SK-N-MC (cell line): Measurements from ENCODE around the gene GDPD4.

Source experiments
- DNase-seq: peaks from one replicate; pipeline ENCODE4 v3.0.0-alpha.2; 2011; ENCODE audit warnings: low read depth, low spot score
- H3K27ac ChIP-seq: fragments of 200-600 bp; sonication (generic); 2 replicates; pipeline ENCODE4 v1.5.1; 2016; ENCODE audit warnings: mixed run types
- H3K36me3 ChIP-seq: fragments of 200-600 bp; sonication (generic); 2 replicates; pipeline ENCODE4 v1.6.1; 2017; ENCODE audit warnings: antibody characterized with exemption, low read length, mixed read lengths; ENCODE audit not compliant: insufficient read depth
- H3K4me3 ChIP-seq: fragments of 200-600 bp; sonication (generic); 2 replicates; pipeline ENCODE4 v1.5.1; 2016
- H3K9ac ChIP-seq: fragments of 200-600 bp; sonication (generic); 2 replicates; pipeline ENCODE4 v1.8.0; 2017; ENCODE audit warnings: mixed run types, mixed read lengths; ENCODE audit not compliant: insufficient read length
- H3K9me3 ChIP-seq: fragments of 200-600 bp; sonication (generic); 2 replicates; pipeline ENCODE4 v1.6.1; 2017; ENCODE audit warnings: low read depth, mild to moderate bottlenecking, antibody characterized with exemption, low read length, moderate library complexity, mixed read lengths
- EZH2 ChIP-seq: fragments of 200-600 bp; sonication (generic); IDR thresholded peaks from one replicate; pipeline ENCODE4 v1.6.1; 2017; ENCODE audit warnings: antibody characterized with exemption
- FOXP2 ChIP-seq: optimal IDR thresholded peaks from 2 replicates; pipeline ENCODE3; 2011; ENCODE audit warnings: mild to moderate bottlenecking, moderate library complexity; ENCODE audit not compliant: insufficient read depth; ENCODE audit errors: extremely low read length, control extremely low read depth
- POLR2AphosphoS5 ChIP-seq: IDR thresholded peaks from 2 replicates; pipeline ENCODE4 v1.6.1; 2012; ENCODE audit warnings: mild to moderate bottlenecking, low read depth, low read length, borderline replicate concordance

Gene GDPD4

DNA sequence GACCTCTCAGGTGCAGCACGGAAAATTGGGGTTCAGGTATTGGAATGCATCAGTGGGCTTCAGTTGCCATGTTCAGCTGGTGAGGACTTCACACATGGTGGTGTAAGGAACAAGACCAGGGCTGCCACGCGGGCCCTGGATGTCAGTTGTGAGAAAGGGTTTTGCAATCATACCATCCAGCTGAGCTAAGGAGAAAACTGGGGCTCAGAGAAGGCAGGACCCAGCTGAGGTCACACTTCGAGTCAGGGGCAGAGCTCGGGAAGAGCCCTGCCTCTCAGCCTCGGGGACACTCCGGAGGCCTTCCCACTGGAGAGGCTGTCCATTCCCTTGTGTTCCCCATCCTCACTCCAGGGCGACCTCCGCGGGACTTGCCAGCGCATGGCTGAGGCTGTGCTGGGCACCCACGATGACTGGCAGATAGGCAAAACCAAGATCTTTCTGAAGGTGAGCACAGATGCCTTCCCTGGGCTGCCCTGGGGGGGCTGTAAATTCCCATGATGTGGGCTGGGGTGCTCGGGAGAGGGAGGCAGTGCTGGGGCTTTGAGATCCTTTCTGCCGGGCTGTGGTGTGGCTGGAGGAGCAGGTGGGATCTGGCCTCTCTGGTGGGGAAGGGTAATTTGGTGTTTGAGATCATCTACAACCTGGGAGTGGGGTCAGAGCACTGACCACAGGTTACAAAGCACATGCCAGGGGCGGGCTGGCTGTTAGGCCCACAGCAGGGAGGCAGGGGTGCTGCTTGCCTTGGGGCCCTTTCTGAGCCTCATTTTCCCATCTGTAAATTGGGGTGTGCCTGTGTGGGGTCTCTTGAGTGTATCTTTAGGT is 126.3 kb downstream of the GDPD4 start:
- TF ChIP-seq POLR2AphosphoS5 (no peak), EZH2 (no peak), FOXP2 (no peak)
- H3K9me3 ChIP-seq, result no peaks in the 10 kb centered on the region
- no peak overlapping the region for H3K27ac ChIP-seq
- H3K9ac ChIP-seq, result no peak overlapping the region
- H3K4me3 ChIP-seq, result no peak overlapping the region
- no peaks in the 10 kb centered on the region for H3K36me3 ChIP-seq
- no peak for DNase-seq

DNA sequence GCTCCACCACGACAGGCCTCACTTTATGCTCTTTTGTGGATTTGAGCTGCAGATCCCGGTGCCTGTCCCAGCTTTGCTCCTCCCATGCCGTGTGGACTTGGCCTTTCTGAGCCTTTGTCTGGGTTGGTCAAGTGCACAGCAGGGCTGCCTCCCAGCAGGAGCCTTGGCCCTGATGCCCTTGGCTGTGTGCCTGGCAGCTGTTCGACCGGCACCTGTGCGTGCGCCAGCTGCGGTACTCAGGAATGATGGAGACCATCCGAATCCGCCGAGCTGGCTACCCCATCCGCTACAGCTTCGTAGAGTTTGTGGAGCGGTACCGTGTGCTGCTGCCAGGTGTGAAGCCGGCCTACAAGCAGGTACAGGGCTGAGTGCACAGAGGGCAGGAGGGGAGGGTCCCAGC is 126.9 kb downstream of the GDPD4 start:
- no peak for DNase-seq
- Histone ChIP-seq H3K27ac (no peak overlapping the region), H3K9ac (no peak overlapping the region), H3K36me3 (no peaks in the 10 kb centered on the region), H3K9me3 (no peaks in the 10 kb centered on the region), H3K4me3 (no peak overlapping the region)
- TF ChIP-seq FOXP2 (no peak), EZH2 (no peak), POLR2AphosphoS5 (no peak)

DNA sequence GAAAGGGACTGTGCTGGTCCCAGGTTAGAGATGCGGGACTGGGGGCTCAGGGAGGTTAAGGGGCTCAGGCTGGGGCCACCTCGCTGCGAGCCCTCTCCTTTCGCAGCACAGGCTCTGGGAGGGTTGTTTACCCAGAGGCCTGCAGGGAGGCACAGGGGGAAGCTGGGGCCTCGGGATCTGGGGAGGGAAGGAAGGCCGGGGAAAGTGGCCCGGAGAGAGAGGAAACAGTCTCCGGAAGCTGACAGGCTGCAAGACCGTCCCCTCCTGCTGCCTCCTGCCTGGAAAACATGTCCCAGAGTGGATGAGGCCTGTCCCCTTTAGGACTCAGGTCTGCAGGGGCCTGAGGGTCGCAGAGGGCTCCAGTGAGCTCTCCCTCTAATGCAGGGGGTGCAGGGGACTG is 128.0 kb downstream of the GDPD4 start:
- H3K9me3 ChIP-seq, result no peaks in the 10 kb centered on the region
- H3K9ac ChIP-seq, result no peak overlapping the region
- H3K4me3 ChIP-seq, result no peak overlapping the region
- no peak overlapping the region for H3K27ac ChIP-seq
- DNase-seq, result no peak
- H3K36me3 ChIP-seq, result no peaks in the 10 kb centered on the region
- no peak for TF ChIP-seq POLR2AphosphoS5
- no peak for TF ChIP-seq FOXP2
- no peak for TF ChIP-seq EZH2

DNA sequence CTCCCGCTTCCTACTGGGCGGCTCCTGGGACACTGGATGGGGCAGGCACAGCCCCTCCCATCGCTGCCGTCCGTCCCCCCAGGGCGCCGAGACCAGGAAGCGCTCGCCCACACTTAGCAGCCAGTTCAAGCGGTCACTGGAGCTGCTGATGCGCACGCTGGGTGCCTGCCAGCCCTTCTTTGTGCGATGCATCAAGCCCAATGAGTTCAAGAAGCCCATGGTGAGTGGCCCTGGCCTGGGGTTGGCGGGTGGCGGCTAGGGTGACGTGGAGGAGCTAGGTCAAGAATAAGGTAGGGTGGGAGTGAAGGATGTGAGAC is 128.9 kb downstream of the GDPD4 start:
- Histone ChIP-seq H3K36me3 (no peaks in the 10 kb centered on the region), H3K9me3 (no peaks in the 10 kb centered on the region), H3K9ac (no peak overlapping the region), H3K4me3 (no peak overlapping the region), H3K27ac (no peak overlapping the region)
- no peak for DNase-seq
- TF ChIP-seq EZH2, result no peak
- no peak for TF ChIP-seq POLR2AphosphoS5
- no peak for TF ChIP-seq FOXP2

DNA sequence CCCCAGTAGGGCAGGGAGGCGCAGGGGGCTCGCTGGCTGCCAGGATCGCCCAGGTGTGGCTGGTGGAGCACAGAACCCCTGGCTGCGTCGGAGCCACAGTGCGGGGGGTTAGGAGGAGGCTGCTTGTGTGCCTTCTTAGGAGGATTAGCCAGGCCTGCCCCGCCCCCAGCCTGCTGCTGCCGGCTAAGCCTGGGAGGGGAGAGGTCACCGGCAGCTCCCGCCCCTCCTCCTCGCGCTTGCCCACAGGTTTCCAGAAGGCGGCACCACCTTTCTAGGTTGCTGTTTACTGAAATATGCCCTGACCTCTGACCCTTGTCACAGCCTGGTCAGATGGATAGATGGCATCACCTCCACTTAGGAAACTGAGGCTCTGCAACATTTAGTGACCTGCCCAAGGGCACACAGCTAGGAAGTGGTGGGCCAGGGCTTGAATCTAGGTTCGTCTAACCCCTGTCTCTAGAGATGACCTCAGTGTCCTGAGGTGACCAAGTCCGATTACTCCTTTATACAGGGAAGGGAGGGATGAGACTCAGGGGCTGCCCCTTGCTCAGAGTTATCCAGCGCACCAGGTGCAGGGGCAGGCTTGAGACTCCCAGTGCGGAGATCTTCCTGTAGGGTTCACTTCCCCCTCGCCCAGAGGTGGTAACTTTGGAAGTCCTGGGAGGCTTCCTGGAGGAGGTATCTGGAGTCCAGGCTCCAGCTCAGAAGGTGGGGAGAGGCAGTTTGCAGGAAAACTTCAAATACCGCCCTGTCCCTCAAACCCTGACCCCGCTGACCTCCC is 129.4 kb downstream of the GDPD4 start:
- DNase-seq, result no peak
- TF ChIP-seq EZH2, result no peak
- TF ChIP-seq FOXP2, result no peak
- TF ChIP-seq POLR2AphosphoS5, result no peak

DNA sequence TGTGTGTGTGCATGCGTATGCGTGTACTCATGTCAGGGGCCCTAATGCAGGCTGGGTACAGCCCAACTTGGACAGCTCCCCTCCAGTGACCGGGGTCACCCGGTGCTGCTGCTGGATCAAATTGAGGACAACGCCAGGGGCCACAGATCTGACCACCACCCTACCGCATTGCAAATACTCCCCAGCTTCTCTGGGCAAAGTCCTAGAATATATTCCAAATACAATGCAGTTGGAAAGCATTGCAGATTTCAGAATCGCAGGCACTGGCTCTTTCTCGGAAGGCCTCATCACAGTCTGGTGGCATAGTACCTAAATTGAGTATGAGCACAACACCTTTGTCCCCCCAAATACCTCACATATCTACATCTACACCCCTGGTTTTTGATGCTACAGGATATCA is 130.2 kb downstream of the GDPD4 start:
- Histone ChIP-seq H3K9me3 (no peaks in the 10 kb centered on the region), H3K9ac (no peak overlapping the region), H3K4me3 (no peak overlapping the region), H3K36me3 (no peaks in the 10 kb centered on the region), H3K27ac (no peak overlapping the region)
- DNase-seq, result no peak
- no peak for TF ChIP-seq FOXP2
- no peak for TF ChIP-seq EZH2
- TF ChIP-seq POLR2AphosphoS5, result no peak

More for the DNA sequence above, 129.4 kb downstream of the GDPD4 start:
- H3K9ac ChIP-seq, result no peak overlapping the region
- H3K36me3 ChIP-seq, result no peaks in the 10 kb centered on the region
- no peaks in the 10 kb centered on the region for H3K9me3 ChIP-seq
- H3K27ac ChIP-seq, result no peak overlapping the region
- H3K4me3 ChIP-seq, result no peak overlapping the region

DNA sequence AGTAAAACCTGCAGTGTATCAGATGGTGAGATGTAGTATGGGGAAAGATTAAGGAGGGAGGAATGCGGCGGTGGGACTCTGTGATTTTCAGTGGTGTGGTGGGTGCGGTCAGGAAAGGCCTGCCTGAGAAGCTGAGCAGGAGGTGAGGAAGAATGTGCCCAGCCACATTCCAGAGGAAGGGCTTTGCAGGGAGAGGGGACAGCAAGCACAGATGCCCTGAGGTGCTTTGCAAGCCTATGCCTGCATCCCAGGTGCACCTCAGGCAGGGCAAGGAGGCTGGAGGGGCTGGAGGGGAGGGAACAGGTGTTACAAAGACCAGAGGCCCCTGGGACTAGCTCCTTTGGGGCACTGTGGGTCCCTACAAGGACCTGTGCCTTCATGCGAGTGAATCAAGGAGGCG is 131.4 kb downstream of the GDPD4 start:
- no peak for TF ChIP-seq POLR2AphosphoS5
- no peak for TF ChIP-seq FOXP2
- TF ChIP-seq EZH2, result no peak
- Histone ChIP-seq H3K27ac (no peak overlapping the region), H3K4me3 (no peak overlapping the region), H3K9ac (no peak overlapping the region), H3K36me3 (no peaks in the 10 kb centered on the region), H3K9me3 (no peaks in the 10 kb centered on the region)
- DNase-seq, result no peak

DNA sequence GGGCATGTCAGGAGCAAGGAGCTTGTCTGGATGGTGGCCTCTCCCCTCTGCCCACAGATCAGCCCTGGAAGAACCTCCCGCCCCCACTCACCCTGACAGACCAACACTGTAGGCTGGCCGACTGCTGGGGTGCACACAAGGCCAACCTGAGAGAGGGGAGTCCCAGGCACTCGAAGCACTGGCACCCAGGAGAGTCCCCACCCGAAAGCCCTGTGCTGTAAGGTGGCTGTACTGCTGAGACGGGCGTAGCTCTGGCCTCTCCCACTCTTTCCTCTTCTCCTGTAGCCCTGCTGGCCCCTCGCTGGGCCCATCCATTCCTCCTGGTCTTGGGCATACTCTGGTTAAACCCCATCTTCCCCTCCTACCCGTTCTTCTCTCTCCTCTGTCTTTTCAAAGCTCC is 133.7 kb downstream of the GDPD4 start:
- no peak for DNase-seq
- Histone ChIP-seq H3K27ac (no peak overlapping the region), H3K36me3 (no peaks in the 10 kb centered on the region), H3K9ac (no peak overlapping the region), H3K4me3 (no peak overlapping the region), H3K9me3 (no peaks in the 10 kb centered on the region)
- no peak for TF ChIP-seq POLR2AphosphoS5
- TF ChIP-seq EZH2, result no peak
- TF ChIP-seq FOXP2, result no peak
